HG03439 (cell line): Measurements from ENCODE around the gene TEX35.

ENCODE experiments used
- ATAC-seq: cut with Tn5 transposase; IDR thresholded peaks from one replicate; pipeline ENCODE4 v1.9.1; 2021; ENCODE audit warnings: mild to moderate bottlenecking, moderate library complexity; ENCODE audit not compliant: unreplicated experiment

Gene TEX35

GRCh38 chr1:178571807-178572206, 58.9 kb downstream of the TEX35 start:
- no peak for ATAC-seq
